A673 (cell line): ENCODE data around the gene BDKRB1.

Source experiments
- CTCF ChIP-seq: fragments of 300-800, 200-600 bp; sonication (generic); conservative IDR thresholded peaks from 2 replicates; pipeline ENCODE4 v1.5.1; 2017; ENCODE audit warnings: low read depth, mild to moderate bottlenecking, antibody characterized with exemption, low read length, moderate library complexity, mixed read lengths
- EZH2 ChIP-seq: fragments of 200-600 bp; sonication (generic); IDR thresholded peaks from 2 replicates; pipeline ENCODE4 v1.6.1; 2017; ENCODE audit warnings: borderline replicate concordance, low read depth, mild to moderate bottlenecking, mixed read lengths, antibody characterized with exemption, low read length; ENCODE audit not compliant: poor library complexity, severe bottlenecking

GRCh38 chr14:96251656-96252155, 4.3 kb upstream of the BDKRB1 start:
- TF ChIP-seq CTCF (no peak), EZH2 (no peak)
